Osteoblast (primary cell): ENCODE results near the gene BFAR. TPM values are rescaled to one million over a fixed set of nuclear protein-coding genes. Genes with fewer than 3 reads are reported as not detected.

Experiments used
- small RNA-seq: library from RNA; depleted of rRNA; stranded (forward); fragments of <200 nt; gene quantifications from one replicate; pipeline ENCODE3, GENCODE V24; 2012
- total RNA-seq: library from RNA; depleted of rRNA; stranded (reverse); fragments of >200 nt; gene quantifications from 2 replicates; pipeline ENCODE4 v1.2.3, GENCODE V29; 2012

BFAR gene
- total RNA-seq, 1 donor = 186 TPM

Small RNA genes lying within 50 kb of the gene (small RNA-seq; reads per million reads assigned to genes)
- not detected for gene RN7SL274P
- gene RNU7-125P = not detected

Other genes starting within 250 kb of the BFAR start
- 40.1 and 40.9 TPM in 2 replicates for gene PARN, start 2.7 kb upstream of the BFAR start, total RNA-seq
- not detected in 2 replicates for gene PLA2G10, start 61.4 kb downstream of the BFAR start, total RNA-seq
- gene NPIPA3, start 70.5 kb downstream of the BFAR start, total RNA-seq = 0.72 and 0.88 TPM in 2 replicates
- gene NPIPA2, start 109.6 kb downstream of the BFAR start, total RNA-seq = 0.72 TPM in 1 of 2 replicates, not detected in the other
- gene NOMO1, start 200.8 kb downstream of the BFAR start, total RNA-seq = 74.9 and 81.9 TPM in 2 replicates